ENCODE measurements around the gene KRT26. TPM values are rescaled to one million over a fixed set of nuclear protein-coding genes. Genes with fewer than 3 reads are reported as not detected.
A peak's percentile ranks its signal among the peaks of the same experiment; 100 is the strongest.
"Not testable (repeated sequence)": the region's sequence is repeated elsewhere in the genome, so short reads cannot be mapped to it uniquely, and the experiment has no call there.

Gene KRT26
- total RNA-seq, 1 donor from 2014 or later = 18.3 TPM

GRCh38 chr17:40793832-40794231 lies 21.8 kb upstream of the KRT26 start:
- no peak for DNase-seq

GRCh38 chr17:40791787-40792436 lies 19.9 kb upstream of the KRT26 start:
- DNase-seq = peak; percentile 73

- peak; percentile 89 for DNase-seq
Observed at GRCh38 chr17:40791111-40791510, 19.1 kb upstream of the KRT26 start.

GRCh38 chr17:40782450-40782849 lies 10.4 kb upstream of the KRT26 start, which contains the start of gene KRT27:
Gene KRT27 (minus strand): TSS chr17:40782550. CDS start chr17:40782493, 57 bp downstream.
- DNase-seq = no peak

- DNase-seq = no peak
Observed at GRCh38 chr17:40779181-40779909, 7.3 kb upstream of the KRT26 start.

- DNase-seq = no peak
Observed at GRCh38 chr17:40778461-40778860, 6.5 kb upstream of the KRT26 start.

- no peak for DNase-seq
Observed at GRCh38 chr17:40777971-40778370, 6.0 kb upstream of the KRT26 start.

GRCh38 chr17:40777459-40777858 lies 5.5 kb upstream of the KRT26 start:
- no peak for DNase-seq

- DNase-seq = no peak
Observed at GRCh38 chr17:40775945-40776344, 3.9 kb upstream of the KRT26 start.

- no peak for DNase-seq
Observed at GRCh38 chr17:40765657-40766056, 6.3 kb downstream of the KRT26 start.

- DNase-seq = no peak
Observed at GRCh38 chr17:40763752-40764151, 8.2 kb downstream of the KRT26 start.

GRCh38 chr17:40760105-40761016 lies 11.6 kb downstream of the KRT26 start:
- DNase-seq = no peak

- no peak for DNase-seq
Observed at GRCh38 chr17:40755231-40755630, 16.8 kb downstream of the KRT26 start, which contains the start of gene KRT25. Gene KRT25 (minus strand): TSS chr17:40755331. CDS start chr17:40755271, 60 bp downstream.

- no peak for DNase-seq
Observed at GRCh38 chr17:40753804-40754203, 18.2 kb downstream of the KRT26 start.

- DNase-seq = no peak
Observed at GRCh38 chr17:40751065-40751464, 20.9 kb downstream of the KRT26 start.

- DNase-seq = no peak
Observed at GRCh38 chr17:40750391-40750790, 21.6 kb downstream of the KRT26 start.

- DNase-seq = not testable (repeated sequence)
Observed at GRCh38 chr17:40748666-40749065, 23.3 kb downstream of the KRT26 start.

- DNase-seq = no peak
Observed at GRCh38 chr17:40738553-40738952, 33.4 kb downstream of the KRT26 start.

- DNase-seq = no peak
Observed at GRCh38 chr17:40735016-40735415, 37.0 kb downstream of the KRT26 start.

GRCh38 chr17:40734018-40734417 lies 38.0 kb downstream of the KRT26 start:
- no peak for DNase-seq

GRCh38 chr17:40730970-40731369 lies 41.0 kb downstream of the KRT26 start:
- no peak for DNase-seq

GRCh38 chr17:40727447-40728231 lies 44.4 kb downstream of the KRT26 start:
- no peak for DNase-seq
